ENCODE results near the gene DDX4. TPM values are rescaled to one million over a fixed set of nuclear protein-coding genes. Genes with fewer than 3 reads are reported as not detected.
"Not testable (repeated sequence)": the region's sequence is repeated elsewhere in the genome, so short reads cannot be mapped to it uniquely, and the experiment has no call there.

The DDX4 gene
- polyA plus RNA-seq, 4 donors = 0.04 to 0.21 (median 0.10) TPM; not detected in 1

GRCh38 chr5:55720188-55720703, 17.6 kb upstream of the DDX4 start:
- no peak for DNase-seq (ENCODE audit: low read depth in 4 of 4, low spot score in 3 of 4)

GRCh38 chr5:55724281-55724680, 13.6 kb upstream of the DDX4 start:
- DNase-seq (ENCODE audit: low read depth in 4 of 4, low spot score in 3 of 4) = no peak

- DNase-seq (ENCODE audit: low read depth in 4 of 4, low spot score in 3 of 4) = no peak
These were observed 6.0 kb upstream of the DDX4 start for GRCh38 chr5:55731848-55732247.

- DNase-seq (ENCODE audit: low read depth in 4 of 4, low spot score in 3 of 4) = no peak
These were observed 5.3 kb upstream of the DDX4 start for GRCh38 chr5:55732585-55732984.

DNA sequence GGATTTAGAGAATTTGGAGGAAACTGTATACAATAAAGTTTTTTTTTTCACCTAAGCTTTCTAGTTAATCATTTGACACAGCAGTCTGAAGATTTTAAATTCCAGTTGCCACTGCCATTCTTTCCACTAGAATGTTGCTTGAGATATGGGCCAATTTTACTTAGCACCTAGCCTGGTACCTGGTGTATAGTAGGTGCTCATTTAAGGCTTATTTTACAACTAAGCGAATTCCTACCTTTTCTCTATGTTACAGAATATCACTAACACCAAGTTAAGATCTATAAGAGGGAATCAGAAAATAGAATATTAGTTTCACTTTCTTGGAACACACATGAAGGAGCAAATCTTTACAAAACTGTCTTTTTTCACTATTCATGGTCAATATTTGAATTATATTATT, 3.2 kb upstream of the DDX4 start:
- DNase-seq (ENCODE audit: low read depth in 4 of 4, low spot score in 3 of 4) = no peak

DNA sequence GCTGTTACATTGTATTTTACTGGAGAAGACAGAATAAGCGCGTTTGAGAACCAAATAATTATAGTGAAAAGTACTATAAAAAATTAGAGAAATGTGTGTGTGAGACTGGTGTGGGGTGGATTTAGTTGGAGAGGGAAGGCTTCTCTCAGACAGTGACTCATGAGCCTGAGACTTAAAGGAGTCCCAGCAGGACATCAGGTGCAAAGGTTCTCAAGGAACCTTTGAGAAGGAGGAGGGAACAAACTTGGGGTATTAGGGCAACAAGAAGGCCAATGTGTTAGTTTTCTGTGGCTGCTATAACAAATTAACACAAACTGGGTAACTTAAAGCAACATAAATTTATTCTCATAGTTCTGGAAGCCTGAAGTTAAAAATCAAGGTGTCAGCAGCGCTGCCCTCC, 4.9 kb downstream of the DDX4 start:
- DNase-seq (ENCODE audit: low read depth in 4 of 4, low spot score in 3 of 4) = no peak

DNA sequence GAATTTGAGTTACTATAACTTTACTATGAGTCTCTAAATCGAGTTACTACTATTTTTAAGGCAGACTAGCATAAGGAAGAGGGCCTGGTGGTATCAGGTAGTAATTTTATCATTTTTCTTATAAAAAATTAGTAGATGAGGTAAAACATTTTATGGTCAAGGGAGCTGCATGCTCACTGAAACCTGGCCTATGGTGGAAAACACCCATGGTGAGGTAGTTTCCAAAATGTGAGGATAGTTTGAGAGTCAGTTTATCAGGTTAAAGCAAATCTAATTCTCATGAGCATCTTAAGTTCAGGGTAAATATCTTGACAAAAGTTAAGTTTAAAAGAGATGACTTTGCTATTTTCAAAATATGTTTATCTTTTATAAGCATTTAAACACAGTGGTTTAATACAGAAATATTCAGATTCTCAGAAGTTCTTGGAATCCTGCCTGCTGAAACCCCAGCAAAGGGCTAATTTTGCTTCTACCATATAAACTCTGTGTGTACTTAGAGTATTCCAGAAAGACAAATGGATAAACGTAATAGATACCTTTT, 10.0 kb downstream of the DDX4 start:
- no peak for DNase-seq (ENCODE audit: low read depth in 4 of 4, low spot score in 3 of 4)

DNA sequence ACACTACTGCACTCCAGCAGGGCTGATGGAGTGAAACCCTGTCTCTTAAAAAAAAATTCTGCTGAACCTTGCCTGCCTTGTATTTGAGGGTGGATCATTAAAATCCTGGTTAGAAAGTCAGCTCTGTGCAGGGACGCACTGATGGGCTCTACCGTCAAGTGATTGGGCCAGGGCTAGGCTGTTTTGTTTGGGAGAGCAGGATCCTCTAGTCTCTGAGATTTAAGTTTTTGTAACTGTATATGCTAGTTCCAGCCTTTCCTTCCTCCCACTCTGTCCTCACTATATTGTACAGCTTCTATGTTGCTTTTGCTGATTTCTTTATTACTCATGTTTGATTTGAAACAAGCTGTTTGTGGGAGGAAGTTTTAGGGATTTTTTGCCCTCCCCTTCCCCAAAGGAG, 11.5 kb downstream of the DDX4 start:
- DNase-seq (ENCODE audit: low read depth in 4 of 4, low spot score in 3 of 4) = peak in 2 of 4 donors; percentile 3 to 5

DNA sequence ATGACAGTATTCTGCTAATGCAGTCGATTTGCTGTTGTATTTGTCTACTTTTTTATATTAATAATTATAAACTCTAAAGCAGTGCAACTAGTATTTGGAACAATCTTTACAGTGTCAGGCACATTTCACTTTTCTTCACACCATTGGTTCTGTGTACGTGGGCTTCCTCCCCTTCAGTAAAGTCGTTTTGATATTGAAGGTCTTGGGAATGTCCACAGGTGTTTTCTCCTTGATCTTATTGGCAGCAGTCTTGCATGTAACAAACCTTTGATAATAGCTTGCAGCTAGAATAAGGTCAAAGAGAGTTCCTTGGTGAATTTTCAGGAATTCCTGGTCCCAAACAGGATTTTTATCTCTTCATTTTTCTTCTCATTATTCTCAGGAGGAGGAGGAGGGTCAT, 12.2 kb downstream of the DDX4 start:
- no peak for DNase-seq (ENCODE audit: low read depth in 4 of 4, low spot score in 3 of 4)

DNA sequence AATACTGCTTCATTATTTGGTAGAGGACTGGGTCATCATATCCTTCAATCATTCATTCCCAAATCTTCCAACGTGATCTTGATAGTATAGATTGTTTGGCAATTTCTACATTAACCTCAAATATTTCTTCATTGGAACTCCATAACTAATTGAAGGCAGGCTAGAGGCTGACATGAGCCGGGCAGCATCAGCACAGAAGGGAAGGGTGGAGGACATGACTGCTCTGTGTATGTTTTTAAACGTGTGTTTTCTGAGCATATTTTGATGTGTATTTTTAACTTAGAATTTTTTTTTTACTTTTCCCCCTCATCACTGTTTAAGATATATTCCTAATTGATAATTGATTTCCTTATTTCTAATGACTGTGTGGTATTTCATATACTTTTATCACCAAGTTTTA, 12.6 kb downstream of the DDX4 start:
- DNase-seq (ENCODE audit: low read depth in 4 of 4, low spot score in 3 of 4) = no peak

DNA sequence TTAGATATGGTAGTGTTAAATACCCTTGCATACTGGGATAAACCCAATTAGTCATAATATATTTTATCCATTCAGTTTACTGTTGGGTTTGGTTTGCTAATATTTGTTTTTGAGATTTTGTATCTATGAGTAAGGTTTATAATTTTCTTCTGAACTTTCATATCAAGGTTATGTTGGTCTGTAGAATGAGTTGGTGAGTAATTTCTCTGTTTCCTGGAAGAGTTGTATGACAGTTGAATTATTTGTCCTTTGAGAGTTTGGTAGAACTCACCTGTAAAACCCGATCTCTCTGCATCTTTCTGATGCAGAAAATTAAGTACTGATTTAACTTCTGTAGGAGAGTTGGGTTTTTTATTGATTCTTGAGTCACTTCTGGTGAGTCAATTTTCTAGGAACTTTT, 20.4 kb downstream of the DDX4 start:
- DNase-seq (ENCODE audit: low read depth in 4 of 4, low spot score in 3 of 4) = no peak

- no peak for DNase-seq (ENCODE audit: low read depth in 4 of 4, low spot score in 3 of 4)
These were observed 20.9 kb downstream of the DDX4 start for GRCh38 chr5:55758714-55759113.

DNA sequence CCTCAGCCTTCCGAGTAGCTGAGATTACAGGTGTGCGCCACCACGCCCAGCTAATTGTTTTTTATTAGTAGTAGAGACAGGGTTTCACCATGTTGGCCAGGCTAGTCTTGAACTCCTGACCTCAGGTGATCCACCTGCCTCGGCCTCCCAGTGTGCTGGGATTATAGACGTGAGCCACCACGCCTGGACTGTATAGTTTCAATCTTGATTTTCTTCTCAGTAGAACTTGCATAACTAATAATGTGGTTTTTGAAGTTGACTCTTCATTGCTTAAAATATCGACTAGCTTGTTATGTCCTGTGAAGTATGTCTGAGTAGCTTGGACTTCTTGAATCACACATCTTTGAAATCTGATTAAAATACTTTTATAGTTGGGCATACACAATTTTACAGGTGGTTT, 23.9 kb downstream of the DDX4 start:
- DNase-seq (ENCODE audit: low read depth in 4 of 4, low spot score in 3 of 4) = not testable (repeated sequence)

DNA sequence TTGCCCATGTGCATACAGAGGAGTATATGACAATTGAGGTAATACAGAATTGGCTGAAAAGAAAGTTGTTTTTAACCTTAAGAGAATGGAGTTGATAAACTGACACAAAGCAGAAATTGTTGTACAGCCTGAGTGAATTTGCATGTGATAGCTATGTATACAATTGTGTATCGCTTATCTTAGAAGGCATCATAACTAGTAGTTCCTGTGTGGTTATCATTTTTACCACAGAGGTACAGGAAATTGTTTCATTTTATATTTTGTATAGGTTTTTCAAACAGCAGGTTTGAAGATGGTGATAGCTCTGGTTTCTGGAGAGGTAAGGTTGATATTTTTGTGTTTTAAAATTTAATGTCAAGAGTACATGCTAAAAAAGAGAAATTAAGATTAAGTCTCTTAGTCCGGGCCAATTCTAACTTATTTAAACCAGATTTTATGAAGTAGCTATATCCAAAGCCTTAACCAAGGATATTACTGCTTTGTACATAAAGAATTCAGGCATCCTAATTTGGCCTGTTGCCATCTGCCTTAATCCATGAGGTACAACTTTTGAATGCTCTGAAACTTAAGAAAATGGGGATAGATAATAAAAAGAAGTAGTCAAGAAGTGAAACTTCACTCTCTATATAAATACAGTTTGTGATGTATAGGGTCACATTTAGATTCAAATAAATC, 26.0 kb downstream of the DDX4 start:
- no peak for DNase-seq (ENCODE audit: low read depth in 4 of 4, low spot score in 3 of 4)

- DNase-seq (ENCODE audit: low read depth in 4 of 4, low spot score in 3 of 4) = no peak
These were observed 30.4 kb downstream of the DDX4 start for GRCh38 chr5:55768279-55768678.

- no peak for DNase-seq (ENCODE audit: low read depth in 4 of 4, low spot score in 3 of 4)
These were observed 33.4 kb downstream of the DDX4 start for GRCh38 chr5:55771175-55771655.

GRCh38 chr5:55773057-55773456, 35.2 kb downstream of the DDX4 start:
- DNase-seq (ENCODE audit: low read depth in 4 of 4, low spot score in 3 of 4) = no peak

GRCh38 chr5:55777332-55777731, 39.5 kb downstream of the DDX4 start:
- DNase-seq (ENCODE audit: low read depth in 4 of 4, low spot score in 3 of 4) = no peak

GRCh38 chr5:55800924-55801323, 63.1 kb downstream of the DDX4 start:
- DNase-seq (ENCODE audit: low read depth in 4 of 4, low spot score in 3 of 4) = no peak

GRCh38 chr5:55808814-55809213, 71.0 kb downstream of the DDX4 start:
- not testable (repeated sequence) for DNase-seq (ENCODE audit: low read depth in 4 of 4, low spot score in 3 of 4)

GRCh38 chr5:55815939-55816338, 78.1 kb downstream of the DDX4 start:
- not testable (repeated sequence) for DNase-seq (ENCODE audit: low read depth in 4 of 4, low spot score in 3 of 4)

- DNase-seq (ENCODE audit: low read depth in 4 of 4, low spot score in 3 of 4) = no peak
These were observed 78.5 kb downstream of the DDX4 start for GRCh38 chr5:55816342-55816741.
